ENCODE data around the gene NDUFAF5.

The NDUFAF5 gene

GRCh38 chr20:13777171-13777601 lies 7.6 kb upstream of the NDUFAF5 start:
- no peak for DNase-seq (ENCODE audit: low read depth in 3 of 3)

- DNase-seq (ENCODE audit: low read depth in 3 of 3), result no peak
Measured at GRCh38 chr20:13778827-13779226, 6.0 kb upstream of the NDUFAF5 start.

- no peak for DNase-seq (ENCODE audit: low read depth in 3 of 3)
Measured at GRCh38 chr20:13783528-13783927, 1.3 kb upstream of the NDUFAF5 start.

GRCh38 chr20:13784271-13784892 lies 446 bp upstream of the NDUFAF5 start:
- no peak for DNase-seq (ENCODE audit: low read depth in 3 of 3)

- no peak for DNase-seq (ENCODE audit: low read depth in 3 of 3)
Measured at GRCh38 chr20:13786143-13786828, 1.5 kb downstream of the NDUFAF5 start.

GRCh38 chr20:13788167-13788834 lies 3.5 kb downstream of the NDUFAF5 start:
- DNase-seq (ENCODE audit: low read depth in 3 of 3), result peak in 1 of 3 experiments; percentile 9

- DNase-seq (ENCODE audit: low read depth in 3 of 3), result no peak
Measured at GRCh38 chr20:13790708-13791107, 5.9 kb downstream of the NDUFAF5 start.

- DNase-seq (ENCODE audit: low read depth in 3 of 3), result no peak
Measured at GRCh38 chr20:13791540-13792459, 7.0 kb downstream of the NDUFAF5 start.

- no peak for DNase-seq (ENCODE audit: low read depth in 3 of 3)
Measured at GRCh38 chr20:13793001-13793400, 8.2 kb downstream of the NDUFAF5 start.

- no peak for DNase-seq (ENCODE audit: low read depth in 3 of 3)
Measured at GRCh38 chr20:13794667-13795066, 9.8 kb downstream of the NDUFAF5 start.

GRCh38 chr20:13799040-13799439 lies 14.2 kb downstream of the NDUFAF5 start:
- no peak for DNase-seq (ENCODE audit: low read depth in 3 of 3)

GRCh38 chr20:13799974-13800373 lies 15.1 kb downstream of the NDUFAF5 start:
- DNase-seq (ENCODE audit: low read depth in 3 of 3), result no peak

GRCh38 chr20:13800728-13801134 lies 15.9 kb downstream of the NDUFAF5 start:
- no peak for DNase-seq (ENCODE audit: low read depth in 3 of 3)

- DNase-seq (ENCODE audit: low read depth in 3 of 3), result no peak
Measured at GRCh38 chr20:13809373-13809772, 24.5 kb downstream of the NDUFAF5 start.

GRCh38 chr20:13809855-13810254 lies 25.0 kb downstream of the NDUFAF5 start:
- no peak for DNase-seq (ENCODE audit: low read depth in 3 of 3)

GRCh38 chr20:13810446-13810845 lies 25.6 kb downstream of the NDUFAF5 start:
- no peak for DNase-seq (ENCODE audit: low read depth in 3 of 3)

GRCh38 chr20:13813910-13814309 lies 29.1 kb downstream of the NDUFAF5 start:
- no peak for DNase-seq (ENCODE audit: low read depth in 3 of 3)

- DNase-seq (ENCODE audit: low read depth in 3 of 3), result no peak
Measured at GRCh38 chr20:13814672-13815071, 29.8 kb downstream of the NDUFAF5 start.

GRCh38 chr20:13816757-13817156 lies 31.9 kb downstream of the NDUFAF5 start:
- no peak for DNase-seq (ENCODE audit: low read depth in 3 of 3)

- DNase-seq (ENCODE audit: low read depth in 3 of 3), result no peak
Measured at GRCh38 chr20:13817342-13817741, 32.5 kb downstream of the NDUFAF5 start.

- no peak for DNase-seq (ENCODE audit: low read depth in 3 of 3)
Measured at GRCh38 chr20:13819885-13820645, 35.2 kb downstream of the NDUFAF5 start.
